ENCODE data around the gene SINHCAF.
A peak's percentile ranks its signal among the peaks of the same experiment; 100 is the strongest.

SINHCAF gene

DNA sequence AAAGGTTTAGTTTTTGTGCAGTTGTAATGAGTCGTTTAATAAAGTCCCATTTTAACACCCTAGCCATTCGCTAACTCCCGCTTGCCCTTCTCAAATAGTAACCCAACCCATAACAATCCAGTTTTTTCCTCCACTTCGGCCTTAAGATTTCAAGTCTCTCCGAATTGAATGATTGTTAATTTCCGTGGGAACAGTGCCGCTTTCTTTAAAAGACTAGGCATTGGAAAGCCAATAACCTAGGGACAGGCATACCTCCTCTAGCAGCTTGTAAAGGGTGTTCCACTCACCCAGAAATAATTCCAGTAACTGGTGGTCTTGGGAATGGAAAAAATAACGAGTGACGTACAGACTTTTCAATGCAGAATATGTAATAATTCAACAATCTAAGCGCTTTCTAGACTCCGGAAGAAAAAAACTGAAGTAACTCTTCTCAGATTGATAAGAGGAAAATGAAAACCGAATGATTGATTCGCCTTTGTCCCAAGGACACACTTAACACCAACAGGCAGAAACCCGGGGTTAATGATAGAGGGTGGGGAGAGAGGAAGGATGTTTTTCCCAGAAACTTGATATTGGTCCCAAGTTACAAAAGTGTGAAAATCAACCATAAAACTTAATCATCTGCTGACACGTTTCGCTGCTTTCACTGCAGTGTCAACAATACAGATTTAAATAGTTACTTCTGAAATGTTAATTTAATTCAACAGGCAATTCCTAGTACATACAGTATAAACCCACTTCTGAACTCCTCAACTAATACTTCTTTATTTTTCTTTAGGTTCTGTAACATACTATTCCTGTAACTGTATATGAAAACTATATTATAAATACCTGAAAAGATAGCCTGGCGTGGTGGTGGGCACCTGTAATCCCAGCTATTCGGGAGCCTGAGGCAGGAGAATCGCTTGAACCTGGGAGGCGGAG, 1.0 kb upstream of the SINHCAF start:
- peaks cover 1% of the 10 kb centered on the region for H3K27me3 ChIP-seq (ENCODE audit: low read depth, low read length)
- H3K79me2 ChIP-seq (ENCODE audit: low read length), result peaks cover 46% of the 10 kb centered on the region
- H3K27ac ChIP-seq (ENCODE audit: low read length), result peak overlapping the region; percentile 2; the same call in 1 of the 2 replicates
- peaks cover 14% of the 10 kb centered on the region for H3K36me3 ChIP-seq (replicated peaks; ENCODE audit: low read depth, low read length)
- H3K4me1 ChIP-seq (ENCODE audit: low read length), result peaks cover 17% of the 10 kb centered on the region
- H3K4me2 ChIP-seq (ENCODE audit: low read length), result peak overlapping the region; percentile 94
- TF ChIP-seq CTCF (IDR thresholded peaks at IDR 0.05; ENCODE audit: low read depth, low read length) (no peak), EZH2phosphoT487 (IDR thresholded peaks at IDR 0.05; ENCODE audit: low read depth) (no peak)
- H3K4me3 ChIP-seq (ENCODE audit: low read length), result peak overlapping the region; percentile 94
- peaks cover 16% of the 10 kb centered on the region for H4K20me1 ChIP-seq (ENCODE audit: insufficient read depth, low read length)
- peak overlapping the region; percentile 62 for H2AFZ ChIP-seq (ENCODE audit: low read depth, low read length)
- H3K9me3 ChIP-seq (ENCODE audit: insufficient read depth, low read length), result no peaks in the 10 kb centered on the region
- peak overlapping the region; percentile 65 for H3K9ac ChIP-seq (ENCODE audit: low read length)

GRCh38 chr12:31325524-31325875, 450 bp downstream of the SINHCAF start:
- Histone ChIP-seq H3K27ac (ENCODE audit: low read length) (peak overlapping the region; percentile 84), H3K9me3 (ENCODE audit: insufficient read depth, low read length) (no peaks in the 10 kb centered on the region), H4K20me1 (ENCODE audit: insufficient read depth, low read length) (peaks cover 31% of the 10 kb centered on the region), H3K79me2 (ENCODE audit: low read length) (peaks cover 61% of the 10 kb centered on the region), H3K4me2 (ENCODE audit: low read length) (peak overlapping the region; percentile 90), H3K27me3 (ENCODE audit: low read depth, low read length) (no peaks in the 10 kb centered on the region), H2AFZ (ENCODE audit: low read depth, low read length) (no peak overlapping the region), H3K36me3 (replicated peaks; ENCODE audit: low read depth, low read length) (peaks cover 14% of the 10 kb centered on the region), H3K4me3 (ENCODE audit: low read length) (peak overlapping the region; percentile 94), H3K4me1 (ENCODE audit: low read length) (peaks cover 26% of the 10 kb centered on the region), H3K9ac (ENCODE audit: low read length) (peak overlapping the region; percentile 98)
- TF ChIP-seq EZH2phosphoT487 (IDR thresholded peaks at IDR 0.05; ENCODE audit: low read depth) (no peak), CTCF (IDR thresholded peaks at IDR 0.05; ENCODE audit: low read depth, low read length) (no peak)

DNA sequence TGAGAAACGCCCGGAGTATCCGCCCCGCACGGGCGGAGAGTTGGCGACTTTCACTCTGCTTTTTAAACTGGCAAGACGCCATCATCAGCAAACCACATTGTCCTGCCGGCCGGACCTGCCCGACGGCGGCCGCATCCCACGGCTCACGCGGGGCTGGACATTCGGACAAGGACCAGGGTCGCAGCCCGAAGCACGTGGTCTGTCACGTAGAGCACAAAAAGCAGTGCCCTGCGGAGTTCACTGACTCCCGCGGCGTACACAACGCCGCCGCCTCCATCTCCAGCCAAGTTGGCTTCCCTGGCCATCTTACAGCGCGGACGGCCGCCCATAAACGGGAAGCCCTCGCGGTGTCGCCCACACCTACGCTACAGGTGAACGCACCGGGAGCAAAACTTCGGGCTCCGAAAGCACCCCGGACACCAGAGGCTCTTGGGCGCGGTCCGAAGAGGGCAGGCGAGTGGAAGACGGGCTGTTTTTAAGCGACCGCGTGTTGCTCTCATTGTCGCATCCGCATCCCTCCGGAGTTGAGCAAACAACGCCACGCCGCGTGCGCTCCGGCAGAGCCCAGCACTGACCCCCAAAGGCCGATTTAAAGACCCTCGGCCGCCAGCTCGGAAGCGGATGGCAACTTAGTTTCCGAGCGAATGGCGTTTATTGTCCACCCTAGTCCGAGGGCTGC, 966 bp downstream of the SINHCAF start:
- Histone ChIP-seq H3K9me3 (ENCODE audit: insufficient read depth, low read length) (no peaks in the 10 kb centered on the region), H3K27ac (ENCODE audit: low read length) (peak overlapping the region; percentile 84), H3K4me3 (ENCODE audit: low read length) (peak overlapping the region; percentile 94), H3K79me2 (ENCODE audit: low read length) (peaks cover 66% of the 10 kb centered on the region), H4K20me1 (ENCODE audit: insufficient read depth, low read length) (peaks cover 36% of the 10 kb centered on the region), H3K4me2 (ENCODE audit: low read length) (peak overlapping the region; percentile 90), H3K4me1 (ENCODE audit: low read length) (peaks cover 32% of the 10 kb centered on the region), H3K36me3 (replicated peaks; ENCODE audit: low read depth, low read length) (peaks cover 14% of the 10 kb centered on the region), H3K27me3 (ENCODE audit: low read depth, low read length) (no peaks in the 10 kb centered on the region), H3K9ac (ENCODE audit: low read length) (peak overlapping the region; percentile 98), H2AFZ (ENCODE audit: low read depth, low read length) (no peak overlapping the region)
- no peak; the same call in 1 of the 2 replicates for TF ChIP-seq CTCF (IDR thresholded peaks at IDR 0.05; ENCODE audit: low read depth, low read length)
- no peak for TF ChIP-seq EZH2phosphoT487 (IDR thresholded peaks at IDR 0.05; ENCODE audit: low read depth)

Measured in OCI-LY3 (cell line).